Neural progenitor cell (in vitro differentiated cells): ENCODE results near the gene CILP.

ENCODE experiments used
- EZH2phosphoT487 ChIP-seq: fragments of 200-600 bp; sonication (generic); IDR thresholded peaks from 2 replicates; pipeline ENCODE4 v1.6.1; 2017; ENCODE audit warnings: antibody characterized with exemption
- TF ChIP-seq, protein P1 (sequence below): fragments of 200-600 bp; sonication (generic); IDR thresholded peaks from 2 replicates; pipeline ENCODE4 v1.5.1; 2017; ENCODE audit warnings: antibody characterized with exemption, mild to moderate bottlenecking

DNA sequence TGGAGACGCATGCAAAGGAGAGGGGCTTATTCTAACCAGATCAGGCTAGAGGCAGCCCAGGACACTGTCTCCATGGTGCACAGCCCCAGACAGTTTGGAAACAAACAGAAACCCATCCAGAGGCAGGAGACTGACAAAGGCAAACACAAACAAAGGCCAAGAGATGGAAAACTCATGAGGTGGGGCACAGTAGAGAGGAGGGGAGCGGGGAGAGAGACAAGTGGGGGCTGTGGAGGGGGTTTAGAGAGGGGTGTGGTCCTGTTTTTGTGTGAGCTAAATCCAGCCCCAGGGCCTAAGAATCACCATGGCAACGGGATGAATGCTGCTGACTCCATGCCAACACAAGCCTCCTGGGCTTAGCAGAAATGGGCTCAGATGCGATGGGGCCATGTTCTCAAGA is 43.1 kb upstream of the CILP start:
- TF ChIP-seq, protein P1, sequence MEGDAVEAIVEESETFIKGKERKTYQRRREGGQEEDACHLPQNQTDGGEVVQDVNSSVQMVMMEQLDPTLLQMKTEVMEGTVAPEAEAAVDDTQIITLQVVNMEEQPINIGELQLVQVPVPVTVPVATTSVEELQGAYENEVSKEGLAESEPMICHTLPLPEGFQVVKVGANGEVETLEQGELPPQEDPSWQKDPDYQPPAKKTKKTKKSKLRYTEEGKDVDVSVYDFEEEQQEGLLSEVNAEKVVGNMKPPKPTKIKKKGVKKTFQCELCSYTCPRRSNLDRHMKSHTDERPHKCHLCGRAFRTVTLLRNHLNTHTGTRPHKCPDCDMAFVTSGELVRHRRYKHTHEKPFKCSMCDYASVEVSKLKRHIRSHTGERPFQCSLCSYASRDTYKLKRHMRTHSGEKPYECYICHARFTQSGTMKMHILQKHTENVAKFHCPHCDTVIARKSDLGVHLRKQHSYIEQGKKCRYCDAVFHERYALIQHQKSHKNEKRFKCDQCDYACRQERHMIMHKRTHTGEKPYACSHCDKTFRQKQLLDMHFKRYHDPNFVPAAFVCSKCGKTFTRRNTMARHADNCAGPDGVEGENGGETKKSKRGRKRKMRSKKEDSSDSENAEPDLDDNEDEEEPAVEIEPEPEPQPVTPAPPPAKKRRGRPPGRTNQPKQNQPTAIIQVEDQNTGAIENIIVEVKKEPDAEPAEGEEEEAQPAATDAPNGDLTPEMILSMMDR = no peak
- no peak for TF ChIP-seq EZH2phosphoT487
